ENCODE measurements around the gene SLFN12.
A peak's percentile ranks its signal among the peaks of the same experiment; 100 is the strongest.
"Not testable (repeated sequence)": the region's sequence is repeated elsewhere in the genome, so short reads cannot be mapped to it uniquely, and the experiment has no call there.

The SLFN12 gene

GRCh38 chr17:35432176-35433074 is at the start of gene SLFN12:
Gene SLFN12 (minus strand): TSS chr17:35432500. CDS start chr17:35423028, 9,472 bp downstream.
- Histone ChIP-seq H3K27ac (ENCODE audit: low read depth, low read length) (peak within 1 kb of the TSS; percentile 96), H3K36me3 (ENCODE audit: control insufficient read depth, insufficient read depth, low read length) (peaks cover 3% of the 10 kb centered on the region; the same call in 1 of the 2 replicates), H3K27me3 (ENCODE audit: control insufficient read depth, insufficient read depth, low read length) (peaks cover 10% of the 10 kb centered on the region; the same call in 1 of the 2 replicates), H3K9ac (ENCODE audit: low read length) (peak within 1 kb of the TSS; percentile 96), H3K9me3 (ENCODE audit: control insufficient read depth, insufficient read depth, low read depth, low read length) (no peaks in the 10 kb centered on the region), H3K4me3 (ENCODE audit: low read depth, low read length) (peak within 1 kb of the TSS; percentile 71), H3K4me1 (ENCODE audit: control insufficient read depth, insufficient read depth, low read length) (peaks cover 49% of the 10 kb centered on the region)

GRCh38 chr17:35479271-35479670 is 47.0 kb upstream of the SLFN12 start:
- Histone ChIP-seq H3K27ac (ENCODE audit: low read depth, low read length) (no peak overlapping the region), H3K27me3 (ENCODE audit: control insufficient read depth, insufficient read depth, low read length) (peaks cover 63% of the 10 kb centered on the region)

DNA sequence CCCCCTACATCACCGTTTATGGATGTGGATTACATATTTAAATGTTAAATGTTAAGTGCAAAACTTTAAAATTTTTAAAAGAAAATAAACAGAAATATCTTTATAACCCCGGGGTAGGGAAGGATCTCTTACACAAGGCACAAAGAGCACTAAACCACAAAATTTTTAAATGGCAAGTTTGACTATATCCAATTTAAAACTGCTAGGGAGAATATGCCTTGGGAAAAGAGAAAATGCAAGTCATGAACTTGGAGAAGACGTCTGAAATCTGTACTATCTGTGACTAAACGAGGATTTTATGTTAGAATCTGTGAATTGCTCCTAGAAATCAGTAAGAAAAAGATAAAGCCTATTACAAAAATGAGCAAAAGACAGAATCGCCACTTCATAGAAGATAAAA is 44.9 kb upstream of the SLFN12 start:
- Histone ChIP-seq H3K4me3 (ENCODE audit: low read depth, low read length) (no peak overlapping the region), H3K9ac (ENCODE audit: low read length) (no peak overlapping the region), H3K27ac (ENCODE audit: low read depth, low read length) (no peak overlapping the region), H3K9me3 (ENCODE audit: control insufficient read depth, insufficient read depth, low read depth, low read length) (no peaks in the 10 kb centered on the region), H3K27me3 (ENCODE audit: control insufficient read depth, insufficient read depth, low read length) (peaks cover 42% of the 10 kb centered on the region), H3K36me3 (ENCODE audit: control insufficient read depth, insufficient read depth, low read length) (no peaks in the 10 kb centered on the region), H3K4me1 (ENCODE audit: control insufficient read depth, insufficient read depth, low read length) (no peaks in the 10 kb centered on the region)

More at GRCh38 chr17:35479271-35479670, 47.0 kb upstream of the SLFN12 start:
- H3K4me1 ChIP-seq (ENCODE audit: control insufficient read depth, insufficient read depth, low read length), result no peaks in the 10 kb centered on the region
- no peak overlapping the region for H3K9ac ChIP-seq (ENCODE audit: low read length)
- no peaks in the 10 kb centered on the region for H3K36me3 ChIP-seq (ENCODE audit: control insufficient read depth, insufficient read depth, low read length)
- H3K4me3 ChIP-seq (ENCODE audit: low read depth, low read length), result no peak overlapping the region
- no peaks in the 10 kb centered on the region for H3K9me3 ChIP-seq (ENCODE audit: control insufficient read depth, insufficient read depth, low read depth, low read length)

- peaks cover 40% of the 10 kb centered on the region for H3K27me3 ChIP-seq (ENCODE audit: control insufficient read depth, insufficient read depth, low read length)
- no peaks in the 10 kb centered on the region for H3K4me1 ChIP-seq (ENCODE audit: control insufficient read depth, insufficient read depth, low read length)
- no peak overlapping the region for H3K9ac ChIP-seq (ENCODE audit: low read length)
- H3K27ac ChIP-seq (ENCODE audit: low read depth, low read length), result no peak overlapping the region
- H3K36me3 ChIP-seq (ENCODE audit: control insufficient read depth, insufficient read depth, low read length), result no peaks in the 10 kb centered on the region
- no peaks in the 10 kb centered on the region for H3K9me3 ChIP-seq (ENCODE audit: control insufficient read depth, insufficient read depth, low read depth, low read length)
- no peak overlapping the region for H3K4me3 ChIP-seq (ENCODE audit: low read depth, low read length)
Observed at GRCh38 chr17:35476283-35476820, 44.1 kb upstream of the SLFN12 start.

DNA sequence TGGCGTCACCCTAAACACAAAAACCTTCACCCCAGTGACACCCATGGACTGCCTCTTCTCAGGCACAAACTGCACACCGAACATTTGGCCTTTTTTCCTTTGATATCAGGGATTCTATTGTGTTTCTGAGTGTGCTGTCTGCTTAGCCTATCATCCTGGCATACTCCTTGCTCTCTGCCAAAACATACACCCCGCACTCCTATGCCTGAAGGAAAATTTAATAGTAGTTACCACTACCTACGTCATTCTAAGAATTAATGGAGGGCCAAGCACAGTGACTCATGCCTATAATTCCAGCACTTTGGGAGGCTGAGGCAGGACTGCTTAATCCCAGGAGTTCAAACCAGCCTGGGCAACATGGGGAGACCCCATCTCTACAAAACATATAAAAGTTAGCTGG is 36.2 kb upstream of the SLFN12 start:
- Histone ChIP-seq H3K4me1 (ENCODE audit: control insufficient read depth, insufficient read depth, low read length) (no peaks in the 10 kb centered on the region), H3K36me3 (ENCODE audit: control insufficient read depth, insufficient read depth, low read length) (no peaks in the 10 kb centered on the region), H3K4me3 (ENCODE audit: low read depth, low read length) (no peak overlapping the region), H3K27ac (ENCODE audit: low read depth, low read length) (no peak overlapping the region), H3K9me3 (ENCODE audit: control insufficient read depth, insufficient read depth, low read depth, low read length) (no peaks in the 10 kb centered on the region), H3K9ac (ENCODE audit: low read length) (no peak overlapping the region), H3K27me3 (ENCODE audit: control insufficient read depth, insufficient read depth, low read length) (peaks cover 12% of the 10 kb centered on the region)

- H3K27me3 ChIP-seq (ENCODE audit: control insufficient read depth, insufficient read depth, low read length), result peaks cover 18% of the 10 kb centered on the region
- H3K9ac ChIP-seq (ENCODE audit: low read length), result no peak overlapping the region
- no peaks in the 10 kb centered on the region for H3K36me3 ChIP-seq (ENCODE audit: control insufficient read depth, insufficient read depth, low read length)
- H3K9me3 ChIP-seq (ENCODE audit: control insufficient read depth, insufficient read depth, low read depth, low read length), result no peaks in the 10 kb centered on the region
- no peak overlapping the region for H3K4me3 ChIP-seq (ENCODE audit: low read depth, low read length)
- no peaks in the 10 kb centered on the region for H3K4me1 ChIP-seq (ENCODE audit: control insufficient read depth, insufficient read depth, low read length)
- H3K27ac ChIP-seq (ENCODE audit: low read depth, low read length), result no peak overlapping the region
Observed at GRCh38 chr17:35467824-35468223, 35.5 kb upstream of the SLFN12 start.

GRCh38 chr17:35460354-35460851 is 28.1 kb upstream of the SLFN12 start:
- H3K4me3 ChIP-seq (ENCODE audit: low read depth, low read length), result peak overlapping the region; percentile 41
- H3K9me3 ChIP-seq (ENCODE audit: control insufficient read depth, insufficient read depth, low read depth, low read length), result 0 out of 2 replicates have a peak, but pooled peaks cover 4% of the 10 kb centered on the region
- H3K9ac ChIP-seq (ENCODE audit: low read length), result no peak overlapping the region
- peaks cover 54% of the 10 kb centered on the region for H3K27me3 ChIP-seq (ENCODE audit: control insufficient read depth, insufficient read depth, low read length)
- H3K27ac ChIP-seq (ENCODE audit: low read depth, low read length), result no peak overlapping the region
- H3K4me1 ChIP-seq (ENCODE audit: control insufficient read depth, insufficient read depth, low read length), result 0 out of 2 replicates have a peak, but pooled peaks cover 3% of the 10 kb centered on the region
- no peaks in the 10 kb centered on the region for H3K36me3 ChIP-seq (ENCODE audit: control insufficient read depth, insufficient read depth, low read length)

GRCh38 chr17:35454035-35454434 is 21.7 kb upstream of the SLFN12 start:
- H3K4me1 ChIP-seq (ENCODE audit: control insufficient read depth, insufficient read depth, low read length); H3K36me3 ChIP-seq (ENCODE audit: control insufficient read depth, insufficient read depth, low read length); H3K9me3 ChIP-seq (ENCODE audit: control insufficient read depth, insufficient read depth, low read depth, low read length); H3K27ac ChIP-seq (ENCODE audit: low read depth, low read length); H3K4me3 ChIP-seq (ENCODE audit: low read depth, low read length); H3K9ac ChIP-seq (ENCODE audit: low read length): not testable (repeated sequence)
- peaks cover 62% of the 10 kb centered on the region for H3K27me3 ChIP-seq (ENCODE audit: control insufficient read depth, insufficient read depth, low read length)

DNA sequence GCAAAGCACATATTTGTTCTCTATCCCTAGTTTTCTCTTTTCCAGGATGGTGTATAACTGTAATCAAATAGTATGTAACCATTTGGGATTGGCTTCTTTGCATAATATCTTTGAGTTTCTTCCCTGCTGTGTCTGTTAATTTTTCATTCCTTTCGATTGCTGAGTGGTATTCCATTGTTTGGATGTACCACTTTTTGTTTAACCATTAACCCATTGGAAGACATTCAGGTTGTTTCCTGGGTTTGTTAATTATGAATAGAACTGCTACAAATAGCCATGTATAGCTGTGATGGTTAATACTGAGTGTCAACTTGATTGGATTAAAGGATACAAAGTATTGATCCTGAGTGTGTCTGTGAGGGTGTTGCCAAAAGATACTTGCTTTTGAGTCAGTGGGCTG is 20.9 kb upstream of the SLFN12 start:
- Histone ChIP-seq H3K27me3 (ENCODE audit: control insufficient read depth, insufficient read depth, low read length) (peaks cover 57% of the 10 kb centered on the region), H3K36me3 (ENCODE audit: control insufficient read depth, insufficient read depth, low read length) (no peaks in the 10 kb centered on the region), H3K9ac (ENCODE audit: low read length) (no peak overlapping the region), H3K4me3 (ENCODE audit: low read depth, low read length) (no peak overlapping the region), H3K9me3 (ENCODE audit: control insufficient read depth, insufficient read depth, low read depth, low read length) (no peaks in the 10 kb centered on the region), H3K27ac (ENCODE audit: low read depth, low read length) (no peak overlapping the region), H3K4me1 (ENCODE audit: control insufficient read depth, insufficient read depth, low read length) (no peaks in the 10 kb centered on the region)

DNA sequence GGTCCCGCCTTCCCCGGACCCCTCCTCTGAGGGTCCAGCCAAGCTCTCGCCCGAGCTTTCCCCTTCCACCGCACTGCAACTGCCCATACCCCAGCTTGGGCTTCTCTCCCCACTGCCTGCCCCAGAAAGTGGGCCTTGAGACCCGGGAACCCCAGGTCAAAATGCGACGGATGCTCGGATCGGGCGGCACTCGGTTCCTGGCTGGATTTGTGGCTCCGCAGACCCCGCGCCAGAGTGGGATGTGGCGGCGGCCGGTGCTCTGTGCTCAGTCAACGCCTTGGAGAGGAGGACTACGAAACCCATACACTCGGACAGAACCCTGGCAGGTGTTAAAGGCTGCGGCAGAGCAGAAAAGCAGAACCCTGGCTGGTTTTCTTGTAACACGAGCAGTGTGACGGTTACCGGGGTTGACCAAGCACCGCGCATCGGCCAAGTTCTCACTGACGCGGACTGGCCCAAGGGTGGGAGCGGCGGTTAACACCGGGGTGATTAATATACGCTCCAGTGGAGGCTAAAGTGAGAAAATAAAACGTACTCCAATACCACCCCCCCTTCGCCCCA is 17.2 kb upstream of the SLFN12 start:
- peaks cover 49% of the 10 kb centered on the region for H3K27me3 ChIP-seq (ENCODE audit: control insufficient read depth, insufficient read depth, low read length)
- H3K27ac ChIP-seq (ENCODE audit: low read depth, low read length), result no peak overlapping the region
- H3K4me3 ChIP-seq (ENCODE audit: low read depth, low read length), result peak overlapping the region; percentile 65
- peaks cover 9% of the 10 kb centered on the region for H3K4me1 ChIP-seq (ENCODE audit: control insufficient read depth, insufficient read depth, low read length)
- no peaks in the 10 kb centered on the region for H3K36me3 ChIP-seq (ENCODE audit: control insufficient read depth, insufficient read depth, low read length)
- no peaks in the 10 kb centered on the region for H3K9me3 ChIP-seq (ENCODE audit: control insufficient read depth, insufficient read depth, low read depth, low read length)
- no peak overlapping the region for H3K9ac ChIP-seq (ENCODE audit: low read length)

DNA sequence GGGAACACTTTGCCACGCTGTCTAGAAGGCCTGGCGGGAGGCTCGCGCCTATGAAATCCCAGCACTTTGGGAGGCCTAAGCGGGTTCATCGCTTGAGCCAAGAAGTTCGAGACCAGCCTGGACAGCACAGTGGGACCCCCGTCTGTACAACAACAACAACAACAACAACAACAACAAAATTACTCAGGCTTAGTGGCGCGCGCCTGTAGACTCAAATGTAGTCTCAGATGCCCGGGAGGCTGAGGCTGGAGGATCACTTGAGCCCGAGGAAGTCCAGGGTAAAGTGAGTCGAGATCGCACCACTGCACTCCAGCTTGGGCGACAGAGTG is 16.6 kb upstream of the SLFN12 start:
- H3K27ac ChIP-seq (ENCODE audit: low read depth, low read length), result no peak overlapping the region
- no peak overlapping the region for H3K9ac ChIP-seq (ENCODE audit: low read length)
- H3K4me3 ChIP-seq (ENCODE audit: low read depth, low read length), result peak overlapping the region; percentile 65
- H3K36me3 ChIP-seq (ENCODE audit: control insufficient read depth, insufficient read depth, low read length), result no peaks in the 10 kb centered on the region
- peaks cover 9% of the 10 kb centered on the region for H3K4me1 ChIP-seq (ENCODE audit: control insufficient read depth, insufficient read depth, low read length)
- H3K9me3 ChIP-seq (ENCODE audit: control insufficient read depth, insufficient read depth, low read depth, low read length), result no peaks in the 10 kb centered on the region
- H3K27me3 ChIP-seq (ENCODE audit: control insufficient read depth, insufficient read depth, low read length), result peaks cover 43% of the 10 kb centered on the region
